ENCODE results near the gene PIK3C2B.

Gene PIK3C2B

GRCh38 chr1:204478172-204478899 is 16.3 kb downstream of the PIK3C2B start:
- no peaks in the 10 kb centered on the region for H3K9me3 ChIP-seq (ENCODE audit: control insufficient read depth, insufficient read depth, low read length)
- peaks cover 16% of the 10 kb centered on the region for H3K4me1 ChIP-seq (ENCODE audit: insufficient read depth, low read length)
- H3K9ac ChIP-seq (ENCODE audit: low read depth, low read length), result no peak overlapping the region
- no peaks in the 10 kb centered on the region for H3K36me3 ChIP-seq (ENCODE audit: insufficient read depth, low read length)

GRCh38 chr1:204477036-204477740 is 17.4 kb downstream of the PIK3C2B start:
- no peaks in the 10 kb centered on the region for H3K9me3 ChIP-seq (ENCODE audit: control insufficient read depth, insufficient read depth, low read length)
- H3K9ac ChIP-seq (ENCODE audit: low read depth, low read length), result no peak overlapping the region
- H3K36me3 ChIP-seq (ENCODE audit: insufficient read depth, low read length), result no peaks in the 10 kb centered on the region
- peaks cover 18% of the 10 kb centered on the region for H3K4me1 ChIP-seq (ENCODE audit: insufficient read depth, low read length)

DNA sequence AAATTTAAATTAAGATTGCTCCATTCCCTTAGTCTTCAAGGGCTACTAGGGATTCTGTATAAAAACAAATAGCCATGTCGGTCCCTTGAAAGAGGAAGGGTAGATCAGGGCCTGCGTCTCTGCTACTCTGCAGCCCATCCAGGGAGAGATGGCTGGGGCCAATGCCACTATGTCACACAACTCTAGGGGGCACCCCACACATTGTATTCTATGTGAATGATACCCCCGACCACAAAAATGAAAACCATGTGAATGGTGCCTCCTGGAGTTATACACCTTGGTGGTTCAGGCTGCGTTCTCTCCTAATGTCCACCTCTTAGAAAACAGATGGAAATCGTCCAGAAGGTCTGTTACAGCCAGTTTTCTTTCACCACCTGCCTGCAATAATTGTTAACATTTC is 18.0 kb downstream of the PIK3C2B start:
- Histone ChIP-seq H3K9me3 (ENCODE audit: control insufficient read depth, insufficient read depth, low read length) (no peaks in the 10 kb centered on the region), H3K9ac (ENCODE audit: low read depth, low read length) (no peak overlapping the region), H3K36me3 (ENCODE audit: insufficient read depth, low read length) (no peaks in the 10 kb centered on the region), H3K4me1 (ENCODE audit: insufficient read depth, low read length) (peaks cover 12% of the 10 kb centered on the region)

DNA sequence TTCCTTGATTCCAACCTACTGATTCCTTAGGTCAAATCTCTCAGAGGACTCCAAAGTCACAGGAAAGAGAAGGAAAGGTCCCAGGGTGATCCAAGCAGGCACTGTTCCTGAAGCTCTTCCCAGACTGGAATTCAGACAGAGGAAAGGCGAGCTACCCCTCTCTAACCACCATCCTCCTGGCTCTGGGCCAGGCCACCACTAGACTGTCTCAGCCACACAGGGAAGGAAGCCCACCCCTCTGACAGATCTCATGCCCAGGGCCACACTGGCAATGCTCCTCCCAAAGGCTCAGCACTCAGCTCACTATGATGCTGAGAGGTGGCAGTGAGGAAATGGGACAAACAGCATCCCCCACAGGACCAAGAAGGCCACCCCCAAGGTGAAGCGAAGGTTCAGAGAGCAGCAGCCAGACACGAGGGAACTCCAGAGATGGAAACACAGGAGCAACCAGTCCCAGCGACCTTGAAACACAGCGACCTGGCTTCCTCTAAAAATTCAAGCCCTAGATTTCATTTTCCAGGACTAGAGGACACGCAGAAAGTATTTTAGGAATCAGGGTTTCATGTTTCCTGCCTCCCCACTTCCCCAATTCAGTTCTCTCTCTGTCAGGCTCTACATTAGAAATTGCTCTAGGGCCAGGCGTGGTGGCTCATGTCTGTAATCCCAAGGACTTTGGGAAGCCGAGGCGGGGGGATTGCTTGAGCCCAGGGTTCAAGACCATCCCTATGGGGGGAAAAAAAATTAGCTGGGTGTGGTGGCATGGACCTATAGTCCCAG is 18.8 kb downstream of the PIK3C2B start:
- Histone ChIP-seq H3K4me1 (ENCODE audit: insufficient read depth, low read length) (peaks cover 8% of the 10 kb centered on the region), H3K9me3 (ENCODE audit: control insufficient read depth, insufficient read depth, low read length) (no peaks in the 10 kb centered on the region), H3K9ac (ENCODE audit: low read depth, low read length) (no peak overlapping the region), H3K36me3 (ENCODE audit: insufficient read depth, low read length) (no peaks in the 10 kb centered on the region)

DNA sequence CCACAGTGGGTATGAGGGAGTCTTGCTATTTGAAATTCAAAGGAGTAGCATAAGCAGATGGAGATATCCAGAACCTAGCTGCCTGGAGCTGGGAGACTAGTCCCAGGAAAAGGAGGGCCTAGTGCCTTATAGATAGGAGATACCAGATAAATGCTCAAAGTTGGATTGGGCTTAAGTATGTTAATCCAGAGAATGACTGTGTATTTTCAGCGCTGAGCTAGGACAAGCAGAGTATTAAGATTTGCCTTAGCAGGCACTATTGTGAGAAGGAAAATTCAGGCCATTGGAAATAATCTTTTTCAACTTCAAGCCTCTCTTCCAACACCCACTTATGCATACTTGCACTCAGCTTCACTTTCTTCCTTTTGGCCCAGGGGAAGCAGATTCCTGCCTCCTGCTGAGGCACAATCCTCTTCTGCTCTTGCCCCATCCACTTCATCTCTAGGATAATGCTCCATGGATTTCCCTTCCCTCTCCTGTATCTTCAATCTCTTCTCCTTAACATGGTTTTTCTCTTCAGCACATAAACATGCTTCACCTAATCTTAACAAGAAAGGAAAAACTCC is 21.1 kb downstream of the PIK3C2B start:
- Histone ChIP-seq H3K9me3 (ENCODE audit: control insufficient read depth, insufficient read depth, low read length) (no peaks in the 10 kb centered on the region), H3K36me3 (ENCODE audit: insufficient read depth, low read length) (no peaks in the 10 kb centered on the region), H3K9ac (ENCODE audit: low read depth, low read length) (no peak overlapping the region), H3K4me1 (ENCODE audit: insufficient read depth, low read length) (peaks cover 7% of the 10 kb centered on the region; the same call in 1 of the 2 replicates)

GRCh38 chr1:204472660-204473059 is 21.9 kb downstream of the PIK3C2B start:
- no peaks in the 10 kb centered on the region for H3K36me3 ChIP-seq (ENCODE audit: insufficient read depth, low read length)
- peaks cover 7% of the 10 kb centered on the region; the same call in 1 of the 2 replicates for H3K4me1 ChIP-seq (ENCODE audit: insufficient read depth, low read length)
- H3K9ac ChIP-seq (ENCODE audit: low read depth, low read length), result no peak overlapping the region
- H3K9me3 ChIP-seq (ENCODE audit: control insufficient read depth, insufficient read depth, low read length), result no peaks in the 10 kb centered on the region

- H3K4me1 ChIP-seq (ENCODE audit: insufficient read depth, low read length), result peaks cover 9% of the 10 kb centered on the region; the same call in 1 of the 2 replicates
- no peaks in the 10 kb centered on the region for H3K9me3 ChIP-seq (ENCODE audit: control insufficient read depth, insufficient read depth, low read length)
- H3K9ac ChIP-seq (ENCODE audit: low read depth, low read length), result no peak overlapping the region
- H3K36me3 ChIP-seq (ENCODE audit: insufficient read depth, low read length), result no peaks in the 10 kb centered on the region
Measured at GRCh38 chr1:204471687-204472086, 22.9 kb downstream of the PIK3C2B start.

DNA sequence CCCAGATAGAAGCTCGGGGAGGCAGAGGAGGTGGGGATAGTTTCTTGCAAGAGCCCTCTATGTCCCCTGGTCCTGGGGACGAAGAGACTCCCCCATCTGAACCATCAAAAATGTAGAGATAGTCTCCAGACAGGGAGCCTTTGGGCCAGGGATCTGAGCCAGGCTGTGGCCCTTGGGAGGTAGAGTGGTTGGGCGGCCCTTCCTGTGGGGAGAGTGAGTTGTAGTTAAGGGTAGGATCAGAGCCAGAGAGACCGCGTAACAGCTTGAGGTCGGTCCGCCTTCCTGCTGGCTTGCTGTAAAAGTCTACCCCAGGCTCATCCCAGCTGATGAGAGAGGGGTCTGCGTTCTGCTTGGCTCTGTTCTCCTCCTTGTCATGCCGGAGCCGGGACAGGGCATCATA is 25.3 kb downstream of the PIK3C2B start:
- Histone ChIP-seq H3K9me3 (ENCODE audit: control insufficient read depth, insufficient read depth, low read length) (no peaks in the 10 kb centered on the region), H3K4me1 (ENCODE audit: insufficient read depth, low read length) (peaks cover 16% of the 10 kb centered on the region; the same call in 1 of the 2 replicates), H3K9ac (ENCODE audit: low read depth, low read length) (no peak overlapping the region), H3K36me3 (ENCODE audit: insufficient read depth, low read length) (no peaks in the 10 kb centered on the region)

GRCh38 chr1:204468766-204469302 is 25.8 kb downstream of the PIK3C2B start:
- H3K9me3 ChIP-seq (ENCODE audit: control insufficient read depth, insufficient read depth, low read length), result no peaks in the 10 kb centered on the region
- peaks cover 16% of the 10 kb centered on the region; the same call in 1 of the 2 replicates for H3K4me1 ChIP-seq (ENCODE audit: insufficient read depth, low read length)
- H3K36me3 ChIP-seq (ENCODE audit: insufficient read depth, low read length), result no peaks in the 10 kb centered on the region
- no peak overlapping the region for H3K9ac ChIP-seq (ENCODE audit: low read depth, low read length)

DNA sequence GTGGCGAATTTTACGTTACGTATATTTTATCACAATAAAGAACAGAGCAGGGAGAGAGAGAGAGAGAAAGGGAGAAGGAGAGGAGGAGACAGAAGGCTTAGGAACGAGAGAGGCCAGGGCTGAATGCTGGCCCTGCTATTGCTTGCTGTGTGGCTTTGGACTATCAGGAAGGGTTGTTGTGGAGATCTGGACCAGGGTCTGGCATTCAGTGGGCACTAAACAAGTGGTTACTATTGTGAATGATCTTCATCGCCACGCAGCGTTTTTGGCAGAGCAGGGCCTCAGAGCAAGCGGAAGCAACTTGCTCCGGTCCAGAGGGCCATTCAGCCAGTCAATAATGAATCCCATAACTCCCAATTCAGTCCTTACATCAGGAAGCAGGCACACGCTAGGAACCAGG is 26.4 kb downstream of the PIK3C2B start:
- H3K36me3 ChIP-seq (ENCODE audit: insufficient read depth, low read length), result no peaks in the 10 kb centered on the region

DNA sequence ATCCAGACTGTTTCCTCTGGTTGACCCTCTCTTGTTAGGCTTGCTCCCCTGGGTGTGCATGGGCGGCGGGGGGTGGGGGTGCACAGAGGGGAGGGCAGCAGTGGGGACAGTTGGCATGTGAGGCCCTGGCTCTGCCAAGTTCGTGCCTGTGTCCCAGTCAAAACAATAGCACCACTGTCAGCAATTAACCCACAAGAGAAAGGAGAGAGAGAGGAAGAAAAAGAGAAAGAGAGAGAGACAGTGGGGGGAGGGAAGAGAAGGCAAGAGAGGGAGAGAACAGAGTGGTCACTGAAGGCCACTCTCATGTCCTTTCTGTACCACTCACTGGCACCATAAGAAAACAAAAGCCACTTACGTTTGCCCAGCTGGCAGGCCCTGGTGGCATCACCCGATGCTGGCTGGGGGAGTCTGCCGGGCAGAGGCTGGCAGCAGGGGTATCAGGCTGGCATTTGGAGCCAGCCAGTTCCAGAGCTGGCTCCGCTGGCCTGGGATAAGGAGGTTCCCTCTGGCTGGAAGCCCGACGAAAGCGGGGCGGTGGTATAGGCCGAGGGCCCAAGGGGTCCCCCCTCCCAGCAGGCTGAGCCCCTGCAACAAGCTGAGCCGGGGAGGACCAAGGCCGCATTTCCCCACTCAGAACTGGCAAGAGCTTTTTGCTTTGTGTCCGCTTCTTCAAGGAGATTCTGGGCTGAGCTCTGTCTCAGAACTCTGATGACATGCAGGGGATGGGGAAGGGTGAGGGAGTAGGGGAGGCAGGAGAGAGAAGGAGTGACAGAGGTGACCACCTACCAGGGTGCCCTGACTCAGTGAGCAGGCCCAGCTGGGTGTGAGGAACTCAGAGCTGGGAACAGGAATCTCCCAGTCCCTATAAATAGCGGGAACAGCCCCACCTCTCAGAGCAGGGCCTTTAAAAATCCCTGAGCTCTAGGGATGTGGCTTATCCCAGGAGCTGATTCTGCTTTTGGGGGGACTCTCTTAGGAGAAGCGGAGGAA is 27.9 kb downstream of the PIK3C2B start:
- H3K9ac ChIP-seq (ENCODE audit: low read depth, low read length), result no peak overlapping the region
- no peaks in the 10 kb centered on the region for H3K9me3 ChIP-seq (ENCODE audit: control insufficient read depth, insufficient read depth, low read length)
- peaks cover 9% of the 10 kb centered on the region; the same call in 1 of the 2 replicates for H3K4me1 ChIP-seq (ENCODE audit: insufficient read depth, low read length)
- H3K36me3 ChIP-seq (ENCODE audit: insufficient read depth, low read length), result no peaks in the 10 kb centered on the region; the same call in 1 of the 2 replicates

More for the DNA sequence above, 26.4 kb downstream of the PIK3C2B start:
- Histone ChIP-seq H3K9ac (ENCODE audit: low read depth, low read length) (no peak overlapping the region), H3K4me1 (ENCODE audit: insufficient read depth, low read length) (peaks cover 11% of the 10 kb centered on the region; the same call in 1 of the 2 replicates), H3K9me3 (ENCODE audit: control insufficient read depth, insufficient read depth, low read length) (no peaks in the 10 kb centered on the region)

GRCh38 chr1:204465546-204466415 is 28.8 kb downstream of the PIK3C2B start:
- no peaks in the 10 kb centered on the region; the same call in 1 of the 2 replicates for H3K36me3 ChIP-seq (ENCODE audit: insufficient read depth, low read length)
- H3K4me1 ChIP-seq (ENCODE audit: insufficient read depth, low read length), result peaks cover 9% of the 10 kb centered on the region; the same call in 1 of the 2 replicates
- H3K9ac ChIP-seq (ENCODE audit: low read depth, low read length), result no peak overlapping the region
- no peaks in the 10 kb centered on the region for H3K9me3 ChIP-seq (ENCODE audit: control insufficient read depth, insufficient read depth, low read length)
